ENCODE measurements around the gene GPR107. TPM values are rescaled to one million over a fixed set of nuclear protein-coding genes. Genes with fewer than 3 reads are reported as not detected.

GPR107 gene
- total RNA-seq, 4 donors from 2014 or later = 28.1 to 34.5 (median 32.9) TPM

DNA sequence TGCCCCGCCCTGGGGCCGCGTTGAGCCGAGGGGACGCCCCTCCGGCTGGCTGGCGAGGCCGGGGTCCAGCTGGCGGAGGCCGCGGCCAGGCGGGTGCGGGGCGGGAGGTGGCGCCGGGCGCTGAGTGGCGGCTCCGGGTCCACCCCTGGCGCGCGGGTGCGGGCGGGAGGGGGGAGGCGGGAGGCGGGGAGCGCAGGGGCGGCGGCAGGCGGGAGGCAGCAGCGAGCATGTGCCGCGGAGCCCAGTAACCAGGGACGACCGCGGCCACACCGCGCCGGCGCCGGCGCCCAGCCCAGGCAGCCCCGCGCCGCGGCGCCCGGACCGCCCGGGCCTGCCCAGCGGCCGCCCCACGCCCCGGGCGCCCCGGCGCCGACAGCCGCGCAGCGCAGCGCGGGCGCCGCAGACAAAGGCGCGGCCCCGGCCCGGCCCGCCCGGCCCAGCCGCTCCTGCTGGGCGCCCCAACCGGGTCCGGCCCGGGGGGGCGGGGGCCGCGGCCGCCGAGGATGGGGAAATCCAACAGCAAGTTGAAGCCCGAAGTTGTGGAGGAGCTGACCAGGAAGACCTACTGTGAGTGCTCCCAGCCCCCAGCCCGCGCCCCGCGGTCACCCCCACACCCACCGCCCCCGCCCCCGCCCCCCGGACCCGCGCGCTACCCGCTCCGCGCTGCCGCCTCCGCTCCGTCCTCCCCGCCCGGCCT lies 118.6 kb downstream of the GPR107 start, which contains the start of gene NCS1:
Gene NCS1, plus strand, starts transcription at position 244 of the 697 bp plus-strand sequence. Its CDS starts 260 bp downstream, at position 504.
- WGBS, 2 donors = 0 to 1% methylated on average over 16 to 37 of the region's 101 CpGs
- DNase-seq (ENCODE audit: low spot score in 2 of 2) = peak; percentile 50 to 94
- TF ChIP-seq POLR2A (IDR thresholded peaks at IDR 0.05) (no peak), CTCF (IDR thresholded peaks at IDR 0.05) (no peak)
- intact Hi-C loops (cut with DNase I; ENCODE audit: low total_unique reads) = no loop called here
- H3K4me3 ChIP-seq (ENCODE audit: low read depth, poor library complexity, severe bottlenecking) = peak within 1 kb of the TSS; percentile 72

- 1 to 4% methylated on average over 16 to 19 of the region's 57 CpGs for WGBS, 2 donors
- no peak for DNase-seq (ENCODE audit: low spot score in 2 of 2)
Measured at GRCh38 chr9:130172858-130173665, 119.4 kb downstream of the GPR107 start.

DNA sequence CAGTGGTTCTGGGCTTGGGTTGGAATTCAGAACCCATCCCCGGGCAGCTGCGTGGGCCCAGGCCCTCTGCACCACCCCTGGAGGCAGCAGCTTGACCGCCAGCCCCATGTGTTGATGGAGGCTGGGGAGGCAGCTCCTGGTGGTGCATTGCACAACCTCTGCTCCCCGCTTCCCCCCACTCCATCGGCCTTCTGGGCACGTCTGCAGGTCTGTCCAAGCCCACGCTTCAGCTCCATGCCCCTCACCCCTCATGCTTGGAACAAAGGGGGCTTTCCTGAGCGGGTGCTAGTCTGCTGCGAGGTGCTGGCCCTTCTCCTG lies 119.9 kb downstream of the GPR107 start:
- no peak for DNase-seq (ENCODE audit: low spot score in 2 of 2)
- H3K4me3 ChIP-seq (ENCODE audit: low read depth, poor library complexity, severe bottlenecking) = no peak overlapping the region
- intact Hi-C loops (cut with DNase I; ENCODE audit: low total_unique reads) = no loop called here
- TF ChIP-seq CTCF (IDR thresholded peaks at IDR 0.05) = no peak
- no peak for TF ChIP-seq POLR2A (IDR thresholded peaks at IDR 0.05)
- WGBS, 2 donors = 47 to 54% methylated on average over 3 to 9 of the region's 9 CpGs

More at GRCh38 chr9:130172858-130173665, 119.4 kb downstream of the GPR107 start:
- intact Hi-C loops (cut with DNase I; ENCODE audit: low total_unique reads) = no loop called here
- H3K4me3 ChIP-seq (ENCODE audit: low read depth, poor library complexity, severe bottlenecking) = peak overlapping the region; percentile 72
- no peak for TF ChIP-seq CTCF (IDR thresholded peaks at IDR 0.05)
- no peak for TF ChIP-seq POLR2A (IDR thresholded peaks at IDR 0.05)

DNA sequence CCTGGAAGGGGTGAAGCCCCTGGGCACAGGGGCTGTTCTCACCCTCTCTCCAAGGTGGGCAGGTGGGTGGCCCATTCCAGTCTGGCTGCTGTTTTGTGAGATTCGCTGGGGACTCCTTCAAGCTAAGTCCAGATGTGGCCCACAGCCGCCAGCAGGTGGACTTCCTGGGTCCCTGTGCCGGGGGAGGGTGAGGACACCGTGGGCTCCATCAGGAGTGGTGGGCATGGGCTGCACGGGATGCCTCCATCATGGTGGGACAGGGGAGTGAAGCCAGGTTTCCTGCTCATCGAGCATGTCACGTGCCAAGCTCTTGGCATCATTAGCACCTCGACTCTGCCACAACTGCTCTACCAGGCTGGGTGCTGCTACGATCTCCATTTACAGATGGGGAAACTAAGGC lies 120.3 kb downstream of the GPR107 start:
- intact Hi-C loops (cut with DNase I; ENCODE audit: low total_unique reads) = no loop called here
- 45 to 62% methylated on average over 6 to 8 of the region's 9 CpGs for WGBS, 2 donors
- no peak for DNase-seq (ENCODE audit: low spot score in 2 of 2)
- H3K4me3 ChIP-seq (ENCODE audit: low read depth, poor library complexity, severe bottlenecking) = no peak overlapping the region
- no peak for TF ChIP-seq CTCF (IDR thresholded peaks at IDR 0.05)
- no peak for TF ChIP-seq POLR2A (IDR thresholded peaks at IDR 0.05)

- intact Hi-C loops (cut with DNase I; ENCODE audit: low total_unique reads) = no loop called here
- no peak for DNase-seq (ENCODE audit: low spot score in 2 of 2)
Measured at GRCh38 chr9:130174920-130175321, 121.2 kb downstream of the GPR107 start.

More at GRCh38 chr9:130174920-130175321, 121.2 kb downstream of the GPR107 start:
- 52 to 72% methylated on average over 8 of the region's 8 CpGs for WGBS, 2 donors
- TF ChIP-seq POLR2A (IDR thresholded peaks at IDR 0.05) (no peak), CTCF (IDR thresholded peaks at IDR 0.05) (no peak)
- H3K4me3 ChIP-seq (ENCODE audit: low read depth, poor library complexity, severe bottlenecking) = no peak overlapping the region

Measured in lower leg skin (tissue), 4 donors.